Central memory CD8-positive, alpha-beta T cell (primary cell): ENCODE results near the gene GCSAML.

ENCODE experiments used
- ATAC-seq: fragments of 150-1000 bp; cut with Tn5 transposase; replicated peaks from 2 replicates; pipeline ENCODE4 v1.10.0; 2022; ENCODE audit warnings: mild to moderate bottlenecking, moderate FRiP score, moderate number of reproducible peaks; ENCODE audit not compliant: poor library complexity, severe bottlenecking; ENCODE audit errors: extremely low read depth
- DNase-seq, 2 donors: peaks; one replicate each; pipeline ENCODE4 v3.0.0; 2021; ENCODE audit warnings: low spot score in 2 of 2
- H3K27ac Mint-ChIP-seq: one replicate; pipeline ENCODE4 v1.8.0; 2022; ENCODE audit warnings: low read depth, mild to moderate bottlenecking, moderate library complexity, mixed read lengths
- H3K27me3 Mint-ChIP-seq: one replicate; pipeline ENCODE4 v1.8.0; 2022; ENCODE audit warnings: mixed read lengths
- H3K36me3 Mint-ChIP-seq: one replicate; pipeline ENCODE4 v1.8.0; 2022; ENCODE audit warnings: mild to moderate bottlenecking, moderate library complexity, mixed read lengths; ENCODE audit not compliant: insufficient read depth
- H3K4me1 Mint-ChIP-seq: one replicate; pipeline ENCODE4 v1.8.0; 2022; ENCODE audit warnings: mixed read lengths
- H3K4me3 Mint-ChIP-seq: one replicate; pipeline ENCODE4 v1.8.0; 2022; ENCODE audit warnings: mild to moderate bottlenecking, moderate library complexity, mixed read lengths
- H3K9me3 Mint-ChIP-seq: one replicate; pipeline ENCODE4 v1.8.0; 2022; ENCODE audit warnings: mixed read lengths

Gene GCSAML

GRCh38 chr1:247588060-247588459 lies 39.1 kb downstream of the GCSAML start, which contains the start of gene OR2G2:
Gene OR2G2 (plus strand): TSS chr1:247588360. CDS start chr1:247588360, 0 bp downstream.
- H3K9me3 Mint-ChIP-seq: no peaks in the 10 kb centered on the region
- ATAC-seq: no peak
- no peak within 1 kb of the TSS for H3K27ac Mint-ChIP-seq
- peaks cover 5% of the 10 kb centered on the region for H3K4me1 Mint-ChIP-seq
- H3K27me3 Mint-ChIP-seq: peaks cover 5% of the 10 kb centered on the region
- no peak within 1 kb of the TSS for H3K4me3 Mint-ChIP-seq
- no peak for DNase-seq
- H3K36me3 Mint-ChIP-seq: no peaks in the 10 kb centered on the region

- no peaks in the 10 kb centered on the region for H3K4me1 Mint-ChIP-seq
- no peak within 1 kb of the TSS for H3K4me3 Mint-ChIP-seq
- peaks cover 14% of the 10 kb centered on the region for H3K9me3 Mint-ChIP-seq
- no peak for ATAC-seq
- no peak for DNase-seq
- H3K27ac Mint-ChIP-seq: no peak within 1 kb of the TSS
- H3K36me3 Mint-ChIP-seq: no peaks in the 10 kb centered on the region
- H3K27me3 Mint-ChIP-seq: peaks cover 10% of the 10 kb centered on the region
These were observed 56.4 kb downstream of the GCSAML start, which contains the start of gene OR2G3 for GRCh38 chr1:247605286-247605685. Gene OR2G3 (plus strand): TSS chr1:247605586. CDS start chr1:247605586, 0 bp downstream.

GRCh38 chr1:247613405-247613804 lies 64.5 kb downstream of the GCSAML start:
- no peak overlapping the region for H3K27ac Mint-ChIP-seq
- H3K4me1 Mint-ChIP-seq: no peaks in the 10 kb centered on the region
- H3K4me3 Mint-ChIP-seq: no peak overlapping the region
- peaks cover 16% of the 10 kb centered on the region for H3K9me3 Mint-ChIP-seq
- no peaks in the 10 kb centered on the region for H3K36me3 Mint-ChIP-seq
- H3K27me3 Mint-ChIP-seq: no peaks in the 10 kb centered on the region
- DNase-seq (no peak), ATAC-seq (no peak)

- ATAC-seq: no peak
- Mint-ChIP-seq H3K9me3 (peaks cover 14% of the 10 kb centered on the region), H3K27me3 (no peaks in the 10 kb centered on the region), H3K27ac (no peak overlapping the region), H3K4me3 (no peak overlapping the region), H3K36me3 (no peaks in the 10 kb centered on the region), H3K4me1 (no peaks in the 10 kb centered on the region)
- DNase-seq: no peak
These were observed 65.7 kb downstream of the GCSAML start for GRCh38 chr1:247614625-247615024.
